ENCODE results near the gene ZNF106.

ZNF106 gene

GRCh38 chr15:42490671-42491538, at the start of gene ZNF106:
Gene ZNF106, minus strand, starts transcription at chr15:42491141. Its CDS starts 18,852 bp downstream, at chr15:42472289.
- DNase-seq: peak; percentile 69

- no peak for DNase-seq
Observed at GRCh38 chr15:42533246-42533645, 42.3 kb upstream of the ZNF106 start.

- DNase-seq: no peak
Observed at GRCh38 chr15:42528970-42529369, 38.0 kb upstream of the ZNF106 start.

- DNase-seq: no peak
Observed at GRCh38 chr15:42523331-42523730, 32.4 kb upstream of the ZNF106 start.

GRCh38 chr15:42511007-42511391, 20.1 kb upstream of the ZNF106 start:
- no peak for DNase-seq

- DNase-seq: no peak
Observed at GRCh38 chr15:42510258-42511006, 19.5 kb upstream of the ZNF106 start.

- no peak for DNase-seq
Observed at GRCh38 chr15:42508263-42508690, 17.3 kb upstream of the ZNF106 start.

- no peak for DNase-seq
Observed at GRCh38 chr15:42507514-42507913, 16.6 kb upstream of the ZNF106 start.

- DNase-seq: no peak
Observed at GRCh38 chr15:42504631-42505030, 13.7 kb upstream of the ZNF106 start.

- DNase-seq: no peak
Observed at GRCh38 chr15:42503825-42504224, 12.9 kb upstream of the ZNF106 start.

- no peak for DNase-seq
Observed at GRCh38 chr15:42502477-42502876, 11.5 kb upstream of the ZNF106 start.

GRCh38 chr15:42499858-42500609, 9.1 kb upstream of the ZNF106 start:
- DNase-seq: no peak

- no peak for DNase-seq
Observed at GRCh38 chr15:42498212-42499068, 7.5 kb upstream of the ZNF106 start.

GRCh38 chr15:42495361-42496212, 4.6 kb upstream of the ZNF106 start, which contains the start of gene SNAP23:
Gene SNAP23, plus strand, starts transcription at chr15:42495634. Its CDS starts 16,213 bp downstream, at chr15:42511847.
- DNase-seq: peak; percentile 19

- no peak for DNase-seq
Observed at GRCh38 chr15:42494998-42495360, 4.0 kb upstream of the ZNF106 start.

GRCh38 chr15:42493679-42494078, 2.7 kb upstream of the ZNF106 start:
- DNase-seq: no peak

- no peak for DNase-seq
Observed at GRCh38 chr15:42491539-42492225, 741 bp upstream of the ZNF106 start.

GRCh38 chr15:42490291-42490670, 660 bp downstream of the ZNF106 start:
- DNase-seq: no peak

- DNase-seq: no peak
Observed at GRCh38 chr15:42483677-42484076, 7.3 kb downstream of the ZNF106 start.

- no peak for DNase-seq
Observed at GRCh38 chr15:42482701-42483100, 8.2 kb downstream of the ZNF106 start.

GRCh38 chr15:42474827-42475226, 16.1 kb downstream of the ZNF106 start:
- no peak for DNase-seq

Measured in DMS153 (cell line).